Tibial nerve (tissue), 4 donors: ENCODE measurements around the gene LMO7. TPM values are rescaled to one million over a fixed set of nuclear protein-coding genes. Genes with fewer than 3 reads are reported as not detected.

Experiments
- DNase-seq, 2 donors: peaks; one replicate each; pipeline ENCODE4 v3.0.0-alpha.2; 2019; ENCODE audit warnings: low spot score in 2 of 2
- H3K27ac ChIP-seq, 4 donors: fragments of 200-600 bp; sonication (generic) in 3 of 4; one replicate each; pipeline ENCODE4 v1.5.1; 2017 to 2019; ENCODE audit warnings: mild to moderate bottlenecking in 1 of 4
- H3K27me3 ChIP-seq, 2 donors: fragments of 200-600 bp; sonication (generic) in 1 of 2; one replicate each; pipeline versions ENCODE4 v1.5.1 to v1.6.0; 2017 to 2019
- H3K36me3 ChIP-seq, 3 donors: fragments of 200-600 bp; sonication (generic); one replicate each; pipeline ENCODE4 v1.5.1; 2018 to 2019
- H3K4me1 ChIP-seq, 4 donors: fragments of 200-600 bp; sonication (generic) in 3 of 4; one replicate each; pipeline ENCODE4 v1.5.1; 2017 to 2019
- H3K4me3 ChIP-seq, 4 donors: fragments of 200-600 bp; sonication (generic) in 3 of 4; one replicate each; pipeline ENCODE4 v1.5.1; 2017 to 2019; ENCODE audit warnings: mild to moderate bottlenecking in 1 of 4, moderate library complexity in 1 of 4
- H3K9me3 ChIP-seq, 4 donors: fragments of 200-600 bp; sonication (generic) in 3 of 4; one replicate each; pipeline ENCODE4 v1.5.1; 2017 to 2019
- EP300 ChIP-seq, 2 donors: sonication (generic); formaldehyde crosslinking; IDR thresholded peaks; one replicate each; pipeline ENCODE4 v1.6.1; 2017; ENCODE audit warnings: antibody characterized with exemption in 2 of 2, mild to moderate bottlenecking in 1 of 2
- POLR2A ChIP-seq, 2 donors: fragments of 450-650 bp; IDR thresholded peaks; one replicate each; pipeline ENCODE4 v1.6.1; 2017; ENCODE audit warnings: antibody characterized with exemption in 2 of 2, mild to moderate bottlenecking in 2 of 2, moderate library complexity in 2 of 2
- WGBS, 2 donors: methylation state at CpG; one replicate each; pipeline ENCODE4 v1.1.5; 2018; 5-methylcytosine and 5-hydroxymethylcytosine counted together
- total RNA-seq, 4 donors: library from RNA; depleted of rRNA; stranded (reverse); fragments of >200 nt; gene quantifications; one replicate each; pipeline ENCODE4 v1.1.0, GENCODE V29; 2016
- TF ChIP-seq, protein P1 (sequence below), 5 experiments: fragments of 200-600 bp in 3 of 5; fragments of 450-650 bp in 2 of 5; sonication (generic) in 3 of 5; IDR thresholded peaks; one replicate each; pipeline ENCODE4 v1.5.1; 2016 to 2019; ENCODE audit warnings: antibody characterized with exemption in 5 of 5, mild to moderate bottlenecking in 3 of 5, moderate library complexity in 2 of 5

The LMO7 gene
- 100 to 1,000 TPM; 149 to 311 (median 236) TPM for total RNA-seq

GRCh38 chr13:75635828-75636435 is at the start of gene LMO7:
TSS of gene LMO7 (plus strand) at chr13:75636330. CDS start at chr13:75636658, 328 bp downstream.
- peak within 1 kb of the TSS; percentile 54 to 84 (median 76) for H3K4me3 ChIP-seq
- no peaks in the 10 kb centered on the region for H3K27me3 ChIP-seq
- H3K27ac ChIP-seq = peak within 1 kb of the TSS; percentile 68 to 92 (median 79)
- H3K9me3 ChIP-seq = no peaks in the 10 kb centered on the region
- 0% methylated on average over 2 to 20 of the region's 76 CpGs for WGBS, 2 donors
- peaks cover 0 to 1% (median 0%) of the 10 kb centered on the region in 3 donors for H3K36me3 ChIP-seq
- TF ChIP-seq POLR2A (IDR thresholded peaks at IDR 0.05) (peak in 1 of 2 donors; percentile 37), EP300 (IDR thresholded peaks at IDR 0.05) (peak in 1 of 2 donors; percentile 39)
- TF ChIP-seq, protein P1, sequence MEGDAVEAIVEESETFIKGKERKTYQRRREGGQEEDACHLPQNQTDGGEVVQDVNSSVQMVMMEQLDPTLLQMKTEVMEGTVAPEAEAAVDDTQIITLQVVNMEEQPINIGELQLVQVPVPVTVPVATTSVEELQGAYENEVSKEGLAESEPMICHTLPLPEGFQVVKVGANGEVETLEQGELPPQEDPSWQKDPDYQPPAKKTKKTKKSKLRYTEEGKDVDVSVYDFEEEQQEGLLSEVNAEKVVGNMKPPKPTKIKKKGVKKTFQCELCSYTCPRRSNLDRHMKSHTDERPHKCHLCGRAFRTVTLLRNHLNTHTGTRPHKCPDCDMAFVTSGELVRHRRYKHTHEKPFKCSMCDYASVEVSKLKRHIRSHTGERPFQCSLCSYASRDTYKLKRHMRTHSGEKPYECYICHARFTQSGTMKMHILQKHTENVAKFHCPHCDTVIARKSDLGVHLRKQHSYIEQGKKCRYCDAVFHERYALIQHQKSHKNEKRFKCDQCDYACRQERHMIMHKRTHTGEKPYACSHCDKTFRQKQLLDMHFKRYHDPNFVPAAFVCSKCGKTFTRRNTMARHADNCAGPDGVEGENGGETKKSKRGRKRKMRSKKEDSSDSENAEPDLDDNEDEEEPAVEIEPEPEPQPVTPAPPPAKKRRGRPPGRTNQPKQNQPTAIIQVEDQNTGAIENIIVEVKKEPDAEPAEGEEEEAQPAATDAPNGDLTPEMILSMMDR (IDR thresholded peaks at IDR 0.05) = peak in 2 of 5 experiments; percentile 6 to 14
- peaks cover 0 to 26% (median 3%) of the 10 kb centered on the region in 4 donors for H3K4me1 ChIP-seq
- peak; percentile 6 to 25 for DNase-seq

DNA sequence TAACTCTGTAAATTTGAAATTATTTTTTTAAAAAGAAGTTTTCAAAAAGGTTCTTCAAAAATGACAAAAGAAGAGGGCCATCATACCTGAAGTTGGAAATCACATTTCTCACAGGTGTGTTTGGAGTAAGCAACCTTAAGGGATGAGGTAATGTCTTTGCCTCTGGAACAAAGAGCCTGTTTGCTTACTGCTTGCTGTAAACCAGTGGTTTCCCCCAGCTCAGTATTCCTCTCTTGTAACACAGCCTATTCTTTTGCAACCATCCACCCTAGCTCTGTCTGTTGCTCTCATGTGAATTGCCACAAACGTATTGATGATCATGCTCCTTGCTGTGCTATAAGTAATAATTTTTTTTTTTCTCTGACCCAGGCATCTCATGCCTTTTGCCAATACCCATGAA is 48.5 kb upstream of the LMO7 start:
- Histone ChIP-seq H3K36me3 (peaks cover 0 to 39% (median 0%) of the 10 kb centered on the region in 3 donors), H3K27ac (no peak overlapping the region), H3K27me3 (no peaks in the 10 kb centered on the region), H3K9me3 (peaks cover 0 to 11% (median 0%) of the 10 kb centered on the region in 4 donors), H3K4me1 (no peaks in the 10 kb centered on the region), H3K4me3 (no peak overlapping the region)
- TF ChIP-seq POLR2A (IDR thresholded peaks at IDR 0.05) (no peak), EP300 (IDR thresholded peaks at IDR 0.05) (no peak)
- TF ChIP-seq, protein P1 (IDR thresholded peaks at IDR 0.05) = no peak
- no peak for DNase-seq
- 53 to 56% methylated on average over 1 of the region's 1 CpG for WGBS, 2 donors

DNA sequence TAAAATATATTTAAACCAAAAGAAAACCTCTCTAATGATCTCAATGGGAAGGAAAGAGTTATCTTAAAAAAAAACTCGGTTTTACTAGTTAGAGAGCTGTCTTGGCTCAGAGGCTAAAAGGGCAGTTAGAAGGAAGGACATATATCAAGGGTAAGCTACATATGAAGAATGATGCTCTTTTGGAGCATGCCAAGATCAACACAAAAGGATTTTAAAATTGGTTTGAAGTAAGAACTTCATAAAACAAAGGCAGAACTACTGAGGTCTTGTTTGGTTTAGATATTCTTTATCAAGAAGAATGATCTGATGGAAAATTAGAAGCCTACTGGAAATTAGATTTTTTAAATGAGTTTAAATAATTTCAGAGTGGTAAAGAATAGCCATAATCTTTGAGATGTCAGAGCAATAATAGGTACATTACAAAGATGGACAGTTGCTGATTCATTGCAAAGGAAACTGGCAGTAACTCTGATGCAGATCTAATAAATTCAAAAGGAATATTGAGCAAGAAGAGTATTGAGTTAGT is 39.4 kb upstream of the LMO7 start:
- peaks cover 0 to 10% (median 0%) of the 10 kb centered on the region in 3 donors for H3K36me3 ChIP-seq
- no peak overlapping the region for H3K27ac ChIP-seq
- no peak for TF ChIP-seq EP300 (IDR thresholded peaks at IDR 0.05)
- TF ChIP-seq, protein P1 (IDR thresholded peaks at IDR 0.05) = no peak
- TF ChIP-seq POLR2A (IDR thresholded peaks at IDR 0.05) = no peak
- H3K9me3 ChIP-seq = no peaks in the 10 kb centered on the region
- H3K4me1 ChIP-seq = no peaks in the 10 kb centered on the region
- DNase-seq = no peak
- WGBS, 2 donors = 22 to 42% methylated on average over 1 of the region's 1 CpG
- H3K4me3 ChIP-seq = no peak overlapping the region
- no peaks in the 10 kb centered on the region for H3K27me3 ChIP-seq

DNA sequence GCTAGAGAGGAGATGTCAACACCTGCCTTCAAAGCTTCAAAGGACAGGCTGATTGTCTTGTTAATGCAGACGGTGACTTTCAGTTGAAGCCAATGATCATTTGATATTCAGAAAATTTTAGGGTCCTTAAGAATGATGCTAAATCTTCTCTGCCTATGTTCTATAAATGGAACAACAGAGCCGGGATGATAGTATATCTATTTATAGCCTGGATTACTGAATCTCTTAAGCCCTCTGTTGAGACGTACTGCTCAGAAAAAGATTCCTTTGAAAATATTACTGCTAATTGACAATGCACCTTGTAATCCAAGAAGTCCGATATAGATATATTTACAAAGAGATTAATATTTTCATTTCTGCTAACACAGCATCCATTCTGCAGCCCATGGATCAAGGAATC is 35.8 kb upstream of the LMO7 start:
- H3K36me3 ChIP-seq = peaks cover 0 to 18% (median 0%) of the 10 kb centered on the region in 3 donors
- no peaks in the 10 kb centered on the region for H3K27me3 ChIP-seq
- TF ChIP-seq EP300 (IDR thresholded peaks at IDR 0.05) (no peak), POLR2A (IDR thresholded peaks at IDR 0.05) (no peak)
- TF ChIP-seq, protein P1 (IDR thresholded peaks at IDR 0.05) = no peak
- H3K27ac ChIP-seq = no peak overlapping the region
- DNase-seq = no peak
- H3K4me1 ChIP-seq = no peaks in the 10 kb centered on the region
- WGBS, 2 donors = 45 to 56% methylated on average over 4 of the region's 4 CpGs
- no peak overlapping the region for H3K4me3 ChIP-seq
- H3K9me3 ChIP-seq = no peaks in the 10 kb centered on the region

GRCh38 chr13:75603038-75603437 is 33.1 kb upstream of the LMO7 start:
- H3K9me3 ChIP-seq = no peaks in the 10 kb centered on the region
- no peaks in the 10 kb centered on the region for H3K4me1 ChIP-seq
- H3K4me3 ChIP-seq = no peak overlapping the region
- TF ChIP-seq, protein P1 (IDR thresholded peaks at IDR 0.05) = no peak
- TF ChIP-seq POLR2A (IDR thresholded peaks at IDR 0.05) = no peak
- no peak for TF ChIP-seq EP300 (IDR thresholded peaks at IDR 0.05)
- H3K36me3 ChIP-seq = peaks cover 0 to 20% (median 0%) of the 10 kb centered on the region in 3 donors
- 94 to 98% methylated on average over 2 of the region's 2 CpGs for WGBS, 2 donors
- no peak for DNase-seq
- H3K27me3 ChIP-seq = no peaks in the 10 kb centered on the region
- H3K27ac ChIP-seq = no peak overlapping the region
